Ovary (tissue), 3 donors: ENCODE measurements around the gene CAPN15.

Experiments used
- POLR2A ChIP-seq: fragments of 450-650 bp; IDR thresholded peaks from one replicate; pipeline ENCODE4 v1.6.1; 2017; ENCODE audit warnings: antibody characterized with exemption, mild to moderate bottlenecking, moderate library complexity
- TF ChIP-seq, protein P1 (sequence below), 3 donors: fragments of 450-650 bp in 2 of 3; fragments of 200-600 bp in 1 of 3; IDR thresholded peaks; one replicate each; pipeline versions ENCODE4 v1.5.1 to v1.8.0; 2016 to 2022; ENCODE audit warnings: antibody characterized with exemption in 3 of 3, mild to moderate bottlenecking in 1 of 3
- donor health status: DM: no; HTN: no; CAD: no.

DNA sequence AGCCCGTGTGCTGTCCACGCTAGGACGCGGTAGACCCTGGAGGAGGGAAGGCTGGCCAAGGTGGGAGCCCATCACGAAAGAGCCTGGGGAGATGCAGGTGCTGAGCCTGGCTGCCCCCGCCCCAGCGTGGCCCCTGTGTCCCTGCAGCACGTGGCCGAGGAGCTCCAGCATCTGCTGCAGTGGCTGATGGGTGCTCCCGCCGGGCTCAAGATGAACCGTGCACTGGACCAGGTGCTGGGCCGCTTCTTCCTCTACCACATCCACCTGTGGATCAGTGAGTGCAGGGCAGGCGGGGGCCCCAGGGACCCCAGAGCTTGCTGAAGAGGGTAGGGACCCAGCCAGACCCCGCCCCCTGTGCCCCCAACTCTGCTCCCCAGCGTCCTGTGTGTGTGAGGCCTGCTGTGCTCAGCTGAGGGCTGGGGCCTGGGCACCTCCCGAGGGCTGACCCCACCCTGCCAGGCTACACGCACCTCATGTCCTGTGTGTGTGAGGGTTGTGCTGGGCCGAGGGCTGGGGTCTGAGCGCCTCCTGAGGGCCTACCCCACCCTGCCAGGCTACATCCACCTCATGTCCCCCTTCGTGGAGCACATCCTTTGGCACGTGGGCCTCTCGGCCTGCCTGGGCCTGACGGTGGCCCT lies 50.8 kb downstream of the CAPN15 start:
- TF ChIP-seq, protein P1, sequence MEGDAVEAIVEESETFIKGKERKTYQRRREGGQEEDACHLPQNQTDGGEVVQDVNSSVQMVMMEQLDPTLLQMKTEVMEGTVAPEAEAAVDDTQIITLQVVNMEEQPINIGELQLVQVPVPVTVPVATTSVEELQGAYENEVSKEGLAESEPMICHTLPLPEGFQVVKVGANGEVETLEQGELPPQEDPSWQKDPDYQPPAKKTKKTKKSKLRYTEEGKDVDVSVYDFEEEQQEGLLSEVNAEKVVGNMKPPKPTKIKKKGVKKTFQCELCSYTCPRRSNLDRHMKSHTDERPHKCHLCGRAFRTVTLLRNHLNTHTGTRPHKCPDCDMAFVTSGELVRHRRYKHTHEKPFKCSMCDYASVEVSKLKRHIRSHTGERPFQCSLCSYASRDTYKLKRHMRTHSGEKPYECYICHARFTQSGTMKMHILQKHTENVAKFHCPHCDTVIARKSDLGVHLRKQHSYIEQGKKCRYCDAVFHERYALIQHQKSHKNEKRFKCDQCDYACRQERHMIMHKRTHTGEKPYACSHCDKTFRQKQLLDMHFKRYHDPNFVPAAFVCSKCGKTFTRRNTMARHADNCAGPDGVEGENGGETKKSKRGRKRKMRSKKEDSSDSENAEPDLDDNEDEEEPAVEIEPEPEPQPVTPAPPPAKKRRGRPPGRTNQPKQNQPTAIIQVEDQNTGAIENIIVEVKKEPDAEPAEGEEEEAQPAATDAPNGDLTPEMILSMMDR (IDR thresholded peaks at IDR 0.05) = no peak
- TF ChIP-seq POLR2A = no peak
